Smooth muscle cell (in vitro differentiated cells): ENCODE results near the gene TAF4. TPM values are rescaled to one million over a fixed set of nuclear protein-coding genes. Genes with fewer than 3 reads are reported as not detected.

Experiments used
- DNase-seq: peaks from one replicate; lab custom pipeline; 2025; ENCODE audit not compliant: unreplicated experiment; lab: John Stamatoyannopoulos, UW
- H2AFZ ChIP-seq: fragments of 200-600 bp; sonication (generic); 2 replicates; pipeline ENCODE4 v1.6.0; 2016; ENCODE audit warnings: antibody characterized with exemption, low read depth, mild to moderate bottlenecking
- H3F3A ChIP-seq: fragments of 200-600 bp; sonication (generic); 2 replicates; pipeline ENCODE4 v1.6.0; 2017; ENCODE audit warnings: antibody characterized with exemption, low read depth
- H3K27ac ChIP-seq: fragments of 200-600 bp; sonication (generic); 2 replicates; pipeline ENCODE4 v1.5.1; 2016; ENCODE audit warnings: low read depth, mild to moderate bottlenecking
- H3K27me3 ChIP-seq: fragments of 200-600 bp; sonication (generic); 2 replicates; pipeline ENCODE4 v1.6.1; 2016; ENCODE audit warnings: low read depth, mild to moderate bottlenecking
- H3K36me3 ChIP-seq: fragments of 200-600 bp; sonication (generic); 2 replicates; pipeline ENCODE4 v1.5.1; 2016; ENCODE audit warnings: low read depth
- H3K4me1 ChIP-seq: fragments of 200-600 bp; sonication (generic); 2 replicates; pipeline ENCODE4 v1.5.1; 2016; ENCODE audit warnings: low read depth
- H3K4me2 ChIP-seq: fragments of 200-600 bp; sonication (generic); 2 replicates; pipeline ENCODE4 v1.6.0; 2016; ENCODE audit warnings: mild to moderate bottlenecking
- H3K4me3 ChIP-seq: fragments of 200-600 bp; sonication (generic); 2 replicates; pipeline ENCODE4 v1.5.1; 2016; ENCODE audit warnings: mild to moderate bottlenecking
- H3K79me2 ChIP-seq: fragments of 200-600 bp; sonication (generic); 2 replicates; pipeline ENCODE4 v1.6.0; 2016; ENCODE audit warnings: low read depth, mild to moderate bottlenecking
- H3K9ac ChIP-seq: fragments of 200-600 bp; sonication (generic); 2 replicates; pipeline ENCODE4 v1.6.0; 2016; ENCODE audit warnings: low read depth
- H3K9me3 ChIP-seq: fragments of 200-600 bp; sonication (generic); replicated peaks from 2 replicates; pipeline ENCODE4 v1.5.1; 2016; ENCODE audit warnings: low read depth
- H4K20me1 ChIP-seq: fragments of 200-600 bp; sonication (generic); 2 replicates; pipeline ENCODE4 v1.6.0; 2016; ENCODE audit warnings: low read depth
- WGBS: methylation state at CpG from one replicate; pipeline ENCODE4 v1.1.7; 2016; ENCODE audit warnings: low lambda C conversion rate; 5-methylcytosine and 5-hydroxymethylcytosine counted together
- polyA plus RNA-seq: library from polyadenylated mRNA; unstranded; fragments of >200 nt; fragmentation: Nextera tagmentation; extraction: Ambion mirVana; gene quantifications from 2 replicates; pipeline ENCODE4 v1.2.1, GENCODE V29; 2016
- total RNA-seq: library from RNA; depleted of rRNA; stranded (reverse); fragments of >200 nt; gene quantifications from 2 replicates; pipeline ENCODE4 v1.2.3, GENCODE V29; 2014
- TF ChIP-seq, protein P1 (sequence below): fragments of 200-600 bp; sonication (generic); IDR thresholded peaks from 2 replicates; pipeline ENCODE4 v1.5.1; 2017; ENCODE audit warnings: borderline replicate concordance, mild to moderate bottlenecking, antibody characterized with exemption; ENCODE audit not compliant: insufficient read depth, poor library complexity, severe bottlenecking

Gene TAF4
- total and polyA plus RNA-seq, 2 experiments from 2014 or later: 0.67 to 8.5 TPM

DNA sequence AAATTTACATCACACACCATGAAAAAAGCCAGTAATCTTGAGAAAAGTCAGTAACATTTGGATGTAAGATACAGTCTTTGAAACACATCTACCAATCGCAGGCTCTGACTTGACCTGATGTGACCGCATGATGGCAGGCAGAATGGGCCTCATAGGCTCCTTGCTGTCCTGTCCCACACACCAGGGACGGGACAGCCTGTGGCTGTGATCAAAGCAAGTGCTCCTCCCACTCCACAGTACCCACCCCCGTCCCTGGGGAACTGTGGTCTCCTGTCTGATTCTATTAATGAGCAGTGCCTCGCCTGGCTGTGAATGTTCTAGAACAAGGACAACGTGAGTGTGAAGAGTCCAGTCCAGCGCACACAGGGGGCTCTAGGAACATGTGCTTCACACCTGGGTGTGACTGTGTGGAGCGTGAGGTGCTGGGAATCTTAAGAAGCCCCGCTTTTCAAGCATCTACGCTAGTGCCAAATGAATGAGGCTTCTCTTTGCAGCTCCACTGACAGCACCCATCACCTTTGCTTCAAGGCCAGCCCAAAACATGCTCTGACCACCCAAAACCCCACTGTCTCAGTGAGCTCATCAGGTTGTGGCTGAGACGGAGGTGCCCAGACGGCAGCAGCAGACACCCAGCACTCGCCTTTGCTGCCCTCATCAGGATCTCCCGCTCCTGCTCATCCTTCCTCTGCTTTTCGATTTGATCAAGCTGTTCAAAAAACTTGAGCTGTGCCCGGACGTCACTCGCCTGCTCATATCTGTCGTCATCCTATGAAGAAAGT, 67.1 kb downstream of the TAF4 start:
- no peak for DNase-seq
- Histone ChIP-seq H3K4me3 (no peak overlapping the region), H3K36me3 (peaks cover 4% of the 10 kb centered on the region)

DNA sequence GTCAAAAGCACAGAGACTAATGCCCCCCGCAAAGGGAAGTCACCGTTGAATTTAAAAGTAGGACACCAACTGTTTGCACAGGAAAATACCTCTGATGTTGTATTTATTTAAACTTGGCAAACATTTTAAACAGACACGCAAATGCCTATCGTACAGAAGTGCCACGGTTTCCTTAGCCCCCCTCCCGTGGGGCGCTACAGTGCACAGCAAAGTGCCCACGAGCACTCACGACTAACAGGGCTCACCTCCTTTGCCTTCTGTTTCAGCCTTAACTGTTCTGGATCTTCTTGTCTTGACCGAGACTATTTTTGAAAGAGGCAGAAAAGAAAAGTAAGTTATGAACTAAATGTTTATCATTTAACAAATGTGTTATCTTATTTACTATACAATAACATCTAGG, 67.8 kb downstream of the TAF4 start:
- Histone ChIP-seq H4K20me1 (no peaks in the 10 kb centered on the region), H3K9ac (no peak overlapping the region), H3K36me3 (peaks cover 4% of the 10 kb centered on the region), H3K79me2 (no peaks in the 10 kb centered on the region), H3K27me3 (no peaks in the 10 kb centered on the region), H3F3A (no peaks in the 10 kb centered on the region), H2AFZ (no peak overlapping the region), H3K4me3 (no peak overlapping the region), H3K4me1 (no peaks in the 10 kb centered on the region), H3K27ac (no peak overlapping the region), H3K9me3 (no peaks in the 10 kb centered on the region), H3K4me2 (no peak overlapping the region)
- WGBS: 96% methylated on average over 10 of the region's 10 CpGs
- DNase-seq: no peak
- TF ChIP-seq, protein P1, sequence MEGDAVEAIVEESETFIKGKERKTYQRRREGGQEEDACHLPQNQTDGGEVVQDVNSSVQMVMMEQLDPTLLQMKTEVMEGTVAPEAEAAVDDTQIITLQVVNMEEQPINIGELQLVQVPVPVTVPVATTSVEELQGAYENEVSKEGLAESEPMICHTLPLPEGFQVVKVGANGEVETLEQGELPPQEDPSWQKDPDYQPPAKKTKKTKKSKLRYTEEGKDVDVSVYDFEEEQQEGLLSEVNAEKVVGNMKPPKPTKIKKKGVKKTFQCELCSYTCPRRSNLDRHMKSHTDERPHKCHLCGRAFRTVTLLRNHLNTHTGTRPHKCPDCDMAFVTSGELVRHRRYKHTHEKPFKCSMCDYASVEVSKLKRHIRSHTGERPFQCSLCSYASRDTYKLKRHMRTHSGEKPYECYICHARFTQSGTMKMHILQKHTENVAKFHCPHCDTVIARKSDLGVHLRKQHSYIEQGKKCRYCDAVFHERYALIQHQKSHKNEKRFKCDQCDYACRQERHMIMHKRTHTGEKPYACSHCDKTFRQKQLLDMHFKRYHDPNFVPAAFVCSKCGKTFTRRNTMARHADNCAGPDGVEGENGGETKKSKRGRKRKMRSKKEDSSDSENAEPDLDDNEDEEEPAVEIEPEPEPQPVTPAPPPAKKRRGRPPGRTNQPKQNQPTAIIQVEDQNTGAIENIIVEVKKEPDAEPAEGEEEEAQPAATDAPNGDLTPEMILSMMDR: no peak

More for the DNA sequence above, 67.1 kb downstream of the TAF4 start:
- Histone ChIP-seq H3K4me2 (no peak overlapping the region), H3K27me3 (no peaks in the 10 kb centered on the region), H3K9me3 (no peaks in the 10 kb centered on the region), H4K20me1 (no peaks in the 10 kb centered on the region), H3K79me2 (no peaks in the 10 kb centered on the region), H3K27ac (no peak overlapping the region), H3F3A (no peaks in the 10 kb centered on the region), H2AFZ (no peak overlapping the region), H3K4me1 (no peaks in the 10 kb centered on the region), H3K9ac (no peak overlapping the region)
- TF ChIP-seq, protein P1: no peak
- WGBS: 96% methylated on average over 19 of the region's 19 CpGs

DNA sequence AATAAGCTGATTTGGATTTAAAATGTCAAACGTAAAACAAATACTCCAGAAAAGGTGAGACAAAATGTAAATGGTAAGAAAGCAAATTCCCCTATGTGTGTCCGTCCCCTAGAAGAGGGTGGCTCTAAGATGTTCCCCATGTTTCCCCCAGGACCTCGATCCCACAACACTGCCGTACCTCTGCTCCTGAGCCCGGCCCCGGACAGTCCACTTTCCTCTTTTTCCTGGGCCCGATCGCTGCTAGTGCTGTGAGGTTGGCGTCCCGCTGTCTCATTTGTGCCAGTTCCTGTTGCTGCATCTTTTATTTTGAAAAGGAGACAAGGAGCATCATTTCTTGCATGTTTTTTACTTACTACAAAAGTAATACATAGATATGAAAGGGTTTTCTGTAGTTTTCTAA, 68.3 kb downstream of the TAF4 start:
- 98% methylated on average over 10 of the region's 10 CpGs for WGBS
- H3K4me3 ChIP-seq: no peak overlapping the region
- H3F3A ChIP-seq: no peaks in the 10 kb centered on the region
- H3K4me1 ChIP-seq: no peaks in the 10 kb centered on the region
- H3K36me3 ChIP-seq: peaks cover 8% of the 10 kb centered on the region
- DNase-seq: no peak
- no peak overlapping the region for H2AFZ ChIP-seq
- no peaks in the 10 kb centered on the region for H4K20me1 ChIP-seq
- no peak overlapping the region for H3K27ac ChIP-seq
- no peaks in the 10 kb centered on the region for H3K79me2 ChIP-seq
- H3K4me2 ChIP-seq: no peak overlapping the region
- TF ChIP-seq, protein P1: no peak
- no peaks in the 10 kb centered on the region for H3K27me3 ChIP-seq
- no peak overlapping the region for H3K9ac ChIP-seq
- H3K9me3 ChIP-seq: no peaks in the 10 kb centered on the region

DNA sequence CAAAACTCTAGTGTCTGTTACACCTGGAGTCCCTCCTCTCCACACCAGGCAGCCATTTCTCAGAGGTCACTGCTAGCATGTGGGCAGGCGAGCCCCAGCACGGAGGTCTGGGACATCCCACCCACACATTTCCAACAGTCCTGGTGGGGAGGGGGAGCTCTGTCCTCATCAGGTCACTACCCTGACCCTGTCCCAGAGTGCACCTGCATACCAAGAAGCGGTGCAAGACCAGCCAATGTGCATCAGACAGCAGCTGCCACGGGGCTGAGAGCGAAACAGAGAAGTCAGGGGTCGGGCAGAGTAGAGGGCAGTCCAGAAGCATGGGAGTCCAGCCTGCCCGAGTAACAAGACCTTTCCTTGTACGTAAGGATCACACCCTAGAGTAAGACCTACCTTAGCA, 71.1 kb downstream of the TAF4 start:
- peaks cover 6% of the 10 kb centered on the region for H3K9me3 ChIP-seq
- H3K36me3 ChIP-seq: peaks cover 14% of the 10 kb centered on the region
- WGBS: 97% methylated on average over 8 of the region's 8 CpGs
- no peaks in the 10 kb centered on the region for H3K4me1 ChIP-seq
- no peak overlapping the region for H3K9ac ChIP-seq
- no peak overlapping the region for H3K4me3 ChIP-seq
- no peak overlapping the region for H3K4me2 ChIP-seq
- no peak overlapping the region for H2AFZ ChIP-seq
- H3K27ac ChIP-seq: no peak overlapping the region
- TF ChIP-seq, protein P1: no peak
- no peaks in the 10 kb centered on the region for H3K27me3 ChIP-seq
- no peaks in the 10 kb centered on the region for H3F3A ChIP-seq
- no peaks in the 10 kb centered on the region for H3K79me2 ChIP-seq
- no peak for DNase-seq
- H4K20me1 ChIP-seq: no peaks in the 10 kb centered on the region
